Endothelial cell of umbilical vein (primary cell): ENCODE data around the gene NCKAP5. TPM values are rescaled to one million over a fixed set of nuclear protein-coding genes. Genes with fewer than 3 reads are reported as not detected.

ENCODE experiments used
- BruUV-seq: library from RNA; stranded (reverse); fragments of 400-500 nt; replicated peaks from 2 replicates; lab custom pipeline; 2021; lab: Mats Ljungman, UMichigan
- CTCF ChIA-PET: fragments of 300-600, 350-600 bp; sonication (Branson Sonifier 250); formaldehyde crosslinking; loops from one replicate; lab custom pipeline; 2021; ENCODE audit warnings: antibody characterized with exemption, inconsistent platforms; lab: Charles Lee
- POLR2A ChIA-PET: fragments of 300-600, 350-600 bp; sonication (Branson Sonifier 250); formaldehyde crosslinking; loops from one replicate; lab custom pipeline; 2021; ENCODE audit warnings: antibody characterized with exemption, inconsistent platforms; lab: Charles Lee
- DNase-seq: peaks from one replicate; pipeline ENCODE4 v3.0.0-alpha.2; 2011; ENCODE audit warnings: low read depth, low spot score
- FAIRE-seq: peaks from 2 replicates; lab custom pipeline; 2011; peaks lifted over from hg19 to GRCh38; lab: Jason Lieb, UNC
- H2AFZ ChIP-seq: 2 replicates; pipeline ENCODE4 v1.6.0; 2012; ENCODE audit warnings: low read depth, low read length, control low read depth, inconsistent platforms
- H3K27ac ChIP-seq: 2 replicates; pipeline ENCODE4 v1.5.1; 2011; ENCODE audit warnings: low read depth, mild to moderate bottlenecking, control low read depth, low read length, moderate library complexity; ENCODE audit not compliant: insufficient read depth
- H3K27me3 ChIP-seq, 2 experiments: 2 replicates each; pipeline versions ENCODE4 v1.6.0 to v1.6.1; 2011; ENCODE audit warnings: low read length in 2 of 2, mixed read lengths in 1 of 2; ENCODE audit not compliant: control insufficient read depth in 2 of 2, insufficient read depth in 2 of 2
- H3K36me3 ChIP-seq, 2 experiments: 2 replicates in 1 of 2; 3 replicates in 1 of 2; pipeline ENCODE4 v1.5.1; 2011; ENCODE audit warnings: low read length in 2 of 2, mild to moderate bottlenecking in 1 of 2, moderate library complexity in 1 of 2; ENCODE audit not compliant: control insufficient read depth in 2 of 2, insufficient read depth in 2 of 2; ENCODE audit errors: extremely low read depth in 1 of 2
- H3K4me1 ChIP-seq: 3 replicates; pipeline ENCODE4 v1.5.1; 2011; ENCODE audit warnings: mild to moderate bottlenecking, low read length; ENCODE audit not compliant: control insufficient read depth, insufficient read depth; ENCODE audit errors: extremely low read depth
- H3K4me2 ChIP-seq: 2 replicates; pipeline ENCODE4 v1.6.1; 2011; ENCODE audit warnings: low read length, control low read depth, mixed read lengths; ENCODE audit not compliant: insufficient read depth
- H3K4me3 ChIP-seq, 3 experiments: fragments of 200-600 bp in 1 of 3; sonication (generic), shearing (Covaris generic) in 1 of 3; replicated peaks in 1 of 3; 2 replicates each; pipeline ENCODE4 v1.5.1; 2011 to 2016; ENCODE audit warnings: control low read depth in 3 of 3, low read length in 3 of 3, mild to moderate bottlenecking in 2 of 3, inconsistent platforms in 1 of 3, low read depth in 1 of 3, moderate library complexity in 1 of 3; ENCODE audit not compliant: insufficient read depth in 1 of 3
- H3K79me2 ChIP-seq: 2 replicates; pipeline ENCODE4 v1.6.0; 2012; ENCODE audit warnings: low read length, inconsistent platforms; ENCODE audit not compliant: control insufficient read depth, insufficient read depth
- H3K9ac ChIP-seq: replicated peaks from 2 replicates; pipeline ENCODE3; 2011; ENCODE audit warnings: low read length, control low read depth; ENCODE audit not compliant: insufficient read depth; ENCODE audit errors: extremely low read depth
- H3K9me1 ChIP-seq: replicated peaks from 3 replicates; pipeline ENCODE4 v1.6.0; 2011; ENCODE audit warnings: mild to moderate bottlenecking, low read length; ENCODE audit not compliant: control insufficient read depth, insufficient read depth; ENCODE audit errors: extremely low read depth
- H3K9me3 ChIP-seq: replicated peaks from 2 replicates; pipeline ENCODE4 v1.5.1; 2012; ENCODE audit warnings: low read length, inconsistent platforms; ENCODE audit not compliant: control insufficient read depth, insufficient read depth
- H4K20me1 ChIP-seq: replicated peaks from 2 replicates; pipeline ENCODE3; 2011; ENCODE audit warnings: mild to moderate bottlenecking, low read length; ENCODE audit not compliant: control insufficient read depth, insufficient read depth; ENCODE audit errors: extremely low read depth
- CTCF ChIP-seq, 2 donors: IDR thresholded peaks; 1 replicate in 1 of 2; 2 replicates in 1 of 2; pipeline ENCODE4 v1.5.1; 2011; ENCODE audit warnings: low read length in 2 of 2, mild to moderate bottlenecking in 2 of 2, moderate library complexity in 2 of 2, control low read depth in 1 of 2, inconsistent platforms in 1 of 2, low read depth in 1 of 2; ENCODE audit not compliant: insufficient read depth in 1 of 2; ENCODE audit errors: extremely low read depth in 1 of 2
- EZH2 ChIP-seq: IDR thresholded peaks from 2 replicates; pipeline ENCODE4 v1.6.1; 2012; ENCODE audit warnings: borderline replicate concordance, low read depth, mild to moderate bottlenecking, moderate library complexity, low read length, inconsistent platforms; ENCODE audit not compliant: severe bottlenecking
- FOS ChIP-seq: IDR thresholded peaks from 2 replicates; pipeline ENCODE4 v1.6.1; 2011; ENCODE audit warnings: mild to moderate bottlenecking, low read length, moderate library complexity, borderline replicate concordance; ENCODE audit not compliant: insufficient read depth
- GATA2 ChIP-seq: IDR thresholded peaks from 2 replicates; pipeline ENCODE4 v1.7.0; 2011; ENCODE audit warnings: low read depth, mild to moderate bottlenecking, moderate library complexity, mixed read lengths, low read length; ENCODE audit not compliant: insufficient read length, insufficient read depth
- JUN ChIP-seq: IDR thresholded peaks from 2 replicates; pipeline ENCODE4 v1.6.1; 2011; ENCODE audit warnings: borderline replicate concordance, low read depth; ENCODE audit not compliant: insufficient read length, insufficient read depth
- MAX ChIP-seq: IDR thresholded peaks from 2 replicates; pipeline ENCODE4 v1.6.1; 2011; ENCODE audit not compliant: insufficient read depth, insufficient read length
- MYC ChIP-seq: IDR thresholded peaks from one replicate; pipeline ENCODE4 v1.6.1; 2011; ENCODE audit warnings: mild to moderate bottlenecking, low read depth, low read length
- POLR2A ChIP-seq: IDR thresholded peaks from 2 replicates; pipeline ENCODE4 v1.6.1; 2012; ENCODE audit warnings: low read depth, mild to moderate bottlenecking, control low read depth, low read length
- POLR2AphosphoS5 ChIP-seq: IDR thresholded peaks from 2 replicates; pipeline ENCODE4 v1.6.1; 2012; ENCODE audit warnings: low read depth, mild to moderate bottlenecking, control low read depth, low read length, moderate library complexity; ENCODE audit not compliant: insufficient read depth
- dilution Hi-C: fragments of 300-500 bp; cut with MboI; formaldehyde crosslinking; loops from one replicate; pipeline ENCODE4 v1.15.0; 2019; ENCODE audit warnings: low sequenced_read_pairs; ENCODE audit not compliant: extremely low pct_ligation_motif_present
- intact Hi-C: fragments of 100-400 bp; cut with micrococcal nuclease; formaldehyde crosslinking; loops from one replicate; pipeline ENCODE4 v1.10.0; 2022
- polyA plus RNA-seq, 4 experiments: library from polyadenylated mRNA; depleted of rRNA in 3 of 4; stranded (reverse) in 3 of 4; unstranded in 1 of 4; fragments of >200 nt; gene quantifications; 2 replicates each; pipeline versions ENCODE4 v1.2.1 to v1.2.3, GENCODE V29; 2011 to 2012; ENCODE audit warnings: missing spikeins in 1 of 4
- total RNA-seq: library from RNA; stranded (reverse); gene quantifications from 2 replicates; pipeline ENCODE4 v1.2.3, GENCODE V29; 2021

NCKAP5 gene
- total and polyA plus RNA-seq, 2 donors (not counting 3 experiments of a cell fraction or from before 2014, with no cell fraction given), result 0.47 to 3.3 TPM

GRCh38 chr2:132747046-132747445 lies 821.2 kb downstream of the NCKAP5 start:
- BruUV-seq, result no TSS peak
- CTCF ChIA-PET, result no interaction called here
- no peak for DNase-seq

More at GRCh38 chr2:132747046-132747445, 821.2 kb downstream of the NCKAP5 start:
- no peak overlapping the region for H3K4me3 ChIP-seq
- POLR2A ChIA-PET, result no interaction called here
- H3K27ac ChIP-seq, result no peak overlapping the region
- no peak overlapping the region for H3K4me2 ChIP-seq
- no peaks in the 10 kb centered on the region for H3K36me3 ChIP-seq
- H3K27me3 ChIP-seq, result no peaks in the 10 kb centered on the region
- H3K9me1 ChIP-seq, result no peaks in the 10 kb centered on the region
- TF ChIP-seq GATA2, result no peak
- no peak for TF ChIP-seq POLR2A
- no peak for TF ChIP-seq MAX
- TF ChIP-seq JUN, result no peak
- TF ChIP-seq FOS, result no peak
- TF ChIP-seq POLR2AphosphoS5, result no peak
- TF ChIP-seq CTCF (IDR thresholded peaks at IDR 0.05; ENCODE audit: extremely low read depth in 1 of 2, insufficient read depth in 1 of 2, low read depth in 1 of 2, low read length in 2 of 2), result no peak
- no peak for TF ChIP-seq MYC
- TF ChIP-seq EZH2, result no peak
- no peak overlapping the region for H3K9ac ChIP-seq
- FAIRE-seq, result no peak
- H2AFZ ChIP-seq, result no peak overlapping the region
- dilution Hi-C loops, result no loop called here
- no peaks in the 10 kb centered on the region for H3K79me2 ChIP-seq
- no peaks in the 10 kb centered on the region for H4K20me1 ChIP-seq
- intact Hi-C loops, result no loop called here
- no peaks in the 10 kb centered on the region for H3K4me1 ChIP-seq
- H3K9me3 ChIP-seq, result no peaks in the 10 kb centered on the region
